Duodenal mucosa (tissue), 2 donors: ENCODE measurements around the gene PSMA2.
"Not testable (repeated sequence)": the region's sequence is repeated elsewhere in the genome, so short reads cannot be mapped to it uniquely, and the experiment has no call there.

Source experiments
- H3K27ac ChIP-seq: one replicate; pipeline ENCODE4 v1.7.0; 2013; ENCODE audit warnings: low read depth, low read length
- H3K27me3 ChIP-seq, 2 donors: one replicate each; pipeline ENCODE4 v1.7.0; 2013; ENCODE audit warnings: low read length in 2 of 2, control low read depth in 1 of 2; ENCODE audit not compliant: insufficient read depth in 2 of 2, control insufficient read depth in 1 of 2
- H3K36me3 ChIP-seq, 2 donors: one replicate each; pipeline ENCODE4 v1.7.0; 2013; ENCODE audit warnings: low read length in 2 of 2, control low read depth in 1 of 2; ENCODE audit not compliant: insufficient read depth in 2 of 2, control insufficient read depth in 1 of 2
- H3K4me1 ChIP-seq, 2 donors: one replicate each; pipeline ENCODE4 v1.7.0; 2013; ENCODE audit warnings: low read length in 2 of 2, control low read depth in 1 of 2; ENCODE audit not compliant: insufficient read depth in 2 of 2, control insufficient read depth in 1 of 2
- H3K4me3 ChIP-seq, 2 donors: one replicate each; pipeline ENCODE4 v1.7.0; 2013; ENCODE audit warnings: low read length in 2 of 2, low read depth in 1 of 2
- H3K9ac ChIP-seq, 2 donors: one replicate each; pipeline ENCODE4 v1.7.0; 2013; ENCODE audit warnings: low read length in 2 of 2, low read depth in 1 of 2
- H3K9me3 ChIP-seq, 2 donors: one replicate each; pipeline ENCODE4 v1.7.0; 2013; ENCODE audit warnings: low read length in 2 of 2, control low read depth in 1 of 2; ENCODE audit not compliant: control insufficient read depth in 1 of 2

The PSMA2 gene

GRCh38 chr7:42910306-42910705, 21.7 kb downstream of the PSMA2 start:
- Histone ChIP-seq H3K36me3 (peaks cover 0 to 3% of the 10 kb centered on the region in 2 donors), H3K9ac (no peak overlapping the region), H3K4me3 (peak overlapping the region in 1 of 2 donors; percentile 84), H3K4me1 (peaks cover 29 to 36% of the 10 kb centered on the region in 2 donors), H3K9me3 (no peaks in the 10 kb centered on the region), H3K27ac (no peak overlapping the region), H3K27me3 (no peaks in the 10 kb centered on the region)

GRCh38 chr7:42907316-42907715, 24.7 kb downstream of the PSMA2 start:
- Histone ChIP-seq H3K36me3 (no peaks in the 10 kb centered on the region), H3K9me3 (no peaks in the 10 kb centered on the region)

GRCh38 chr7:42906181-42906580, 25.8 kb downstream of the PSMA2 start:
- no peak overlapping the region for H3K27ac ChIP-seq
- no peaks in the 10 kb centered on the region for H3K27me3 ChIP-seq
- H3K9me3 ChIP-seq, result no peaks in the 10 kb centered on the region
- H3K4me1 ChIP-seq, result peaks cover 24 to 30% of the 10 kb centered on the region in 2 donors
- H3K9ac ChIP-seq, result no peak overlapping the region
- no peak overlapping the region for H3K4me3 ChIP-seq
- no peaks in the 10 kb centered on the region for H3K36me3 ChIP-seq

More at GRCh38 chr7:42907316-42907715, 24.7 kb downstream of the PSMA2 start:
- Histone ChIP-seq H3K4me3 (no peak overlapping the region), H3K27ac (no peak overlapping the region), H3K27me3 (no peaks in the 10 kb centered on the region), H3K4me1 (peaks cover 29 to 32% of the 10 kb centered on the region in 2 donors), H3K9ac (no peak overlapping the region)

- Histone ChIP-seq H3K9me3 (no peaks in the 10 kb centered on the region), H3K27me3 (no peaks in the 10 kb centered on the region), H3K9ac (no peak overlapping the region), H3K4me1 (peaks cover 0 to 2% of the 10 kb centered on the region in 2 donors), H3K27ac (no peak overlapping the region), H3K36me3 (no peaks in the 10 kb centered on the region), H3K4me3 (no peak overlapping the region)
These were observed 29.6 kb downstream of the PSMA2 start for GRCh38 chr7:42902331-42902730.

- Histone ChIP-seq H3K27me3 (no peaks in the 10 kb centered on the region), H3K36me3 (no peaks in the 10 kb centered on the region), H3K9me3 (no peaks in the 10 kb centered on the region), H3K9ac (no peak overlapping the region), H3K4me1 (no peaks in the 10 kb centered on the region), H3K4me3 (no peak overlapping the region), H3K27ac (no peak overlapping the region)
These were observed 31.1 kb downstream of the PSMA2 start for GRCh38 chr7:42900842-42901241.

DNA sequence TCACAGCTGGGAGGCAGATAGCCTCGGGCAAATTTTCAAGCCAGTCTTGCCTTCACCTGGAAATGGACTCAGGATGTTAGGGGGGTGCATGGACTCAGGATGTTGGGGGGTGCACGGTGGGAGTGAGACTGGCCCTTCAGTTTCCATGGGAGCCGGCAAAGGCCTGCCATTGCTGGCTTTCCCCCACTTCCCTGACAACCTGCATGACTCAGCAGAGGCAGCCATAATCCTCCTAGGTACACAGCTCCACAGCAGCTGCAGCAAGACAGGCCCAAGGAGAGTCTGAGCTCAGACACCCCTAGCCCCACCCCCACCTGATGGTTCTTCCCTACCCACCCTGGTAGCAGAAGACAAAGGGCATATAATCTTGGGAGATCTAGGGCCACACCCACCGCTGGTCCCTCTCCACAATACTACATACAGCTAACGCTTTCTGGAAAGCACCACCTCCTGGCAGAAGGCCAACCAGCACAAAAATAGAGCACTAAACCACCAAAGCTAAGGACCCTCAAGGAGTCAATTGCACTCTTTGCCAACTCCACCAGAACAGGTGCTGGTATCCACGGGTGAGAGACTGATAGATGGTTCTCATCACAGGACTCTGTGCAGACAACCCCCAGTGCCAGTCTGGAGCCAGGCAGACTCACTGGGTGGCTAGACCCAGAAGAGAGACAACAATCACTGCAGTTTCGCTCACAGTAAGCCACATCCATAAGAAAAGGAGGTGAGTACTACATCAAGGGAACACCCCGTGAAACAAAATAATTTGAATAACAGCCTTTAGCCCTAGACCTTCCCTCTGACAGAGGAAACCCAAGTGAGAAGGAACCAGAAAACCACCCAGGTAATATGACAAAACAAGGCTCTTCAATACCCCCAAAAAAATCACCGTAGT, 38.4 kb downstream of the PSMA2 start:
- Histone ChIP-seq H3K9ac (no peak overlapping the region), H3K9me3 (no peaks in the 10 kb centered on the region), H3K4me1 (peaks cover 0 to 8% of the 10 kb centered on the region in 2 donors), H3K4me3 (no peak overlapping the region), H3K27ac (no peak overlapping the region), H3K36me3 (no peaks in the 10 kb centered on the region), H3K27me3 (no peaks in the 10 kb centered on the region)

GRCh38 chr7:42886893-42887505, 45.0 kb downstream of the PSMA2 start:
- H3K36me3 ChIP-seq, result no peaks in the 10 kb centered on the region
- H3K27ac ChIP-seq, result no peak overlapping the region
- peaks cover 4 to 19% of the 10 kb centered on the region in 2 donors for H3K4me1 ChIP-seq
- no peak overlapping the region for H3K4me3 ChIP-seq
- H3K27me3 ChIP-seq, result no peaks in the 10 kb centered on the region
- no peak overlapping the region for H3K9ac ChIP-seq
- H3K9me3 ChIP-seq, result no peaks in the 10 kb centered on the region

DNA sequence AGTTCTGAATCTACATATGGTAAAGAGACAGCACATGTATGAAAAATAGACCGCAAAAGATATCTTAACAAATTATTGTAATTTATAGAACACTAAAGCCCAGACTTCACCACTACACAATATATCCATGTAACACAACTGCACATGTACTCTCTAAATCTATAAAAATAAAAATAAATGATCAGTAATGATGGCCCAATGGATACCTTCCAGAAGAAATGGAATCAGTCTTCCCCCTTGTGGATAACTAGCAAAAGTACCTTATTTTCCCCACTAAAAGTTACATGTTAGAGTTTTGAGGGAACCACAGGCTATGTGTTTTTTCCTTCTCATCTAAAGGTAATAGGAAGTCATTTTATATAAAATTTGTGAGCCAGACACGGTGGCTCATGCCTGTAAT, 45.8 kb downstream of the PSMA2 start:
- H3K9me3 ChIP-seq, result no peaks in the 10 kb centered on the region
- H3K27me3 ChIP-seq, result no peaks in the 10 kb centered on the region

DNA sequence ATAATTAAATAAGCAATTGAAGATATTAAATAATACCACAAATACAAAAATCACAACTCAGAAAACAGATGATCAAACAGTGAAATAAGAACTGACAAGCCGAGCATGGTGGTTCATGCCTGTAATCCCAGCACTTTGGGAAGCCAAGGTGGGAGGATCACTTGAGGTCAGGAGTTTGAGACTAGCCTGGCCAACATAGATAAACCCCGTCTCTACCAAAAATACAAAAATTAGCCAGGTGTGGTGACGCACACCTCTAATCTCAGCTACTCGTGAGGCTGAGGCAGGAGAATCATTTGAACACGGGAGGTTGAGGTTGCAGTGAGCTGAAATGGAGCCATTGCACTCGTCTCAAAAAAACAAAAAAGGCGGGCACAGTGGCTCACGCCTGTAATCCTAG, 46.8 kb downstream of the PSMA2 start:
- not testable (repeated sequence) for H3K27ac ChIP-seq, H3K9ac ChIP-seq, H3K9me3 ChIP-seq, H3K4me3 ChIP-seq, H3K27me3 ChIP-seq, H3K36me3 ChIP-seq
- peaks cover 4 to 19% of the 10 kb centered on the region in 2 donors for H3K4me1 ChIP-seq

More for the DNA sequence above, 45.8 kb downstream of the PSMA2 start:
- peaks cover 4 to 19% of the 10 kb centered on the region in 2 donors for H3K4me1 ChIP-seq
- H3K4me3 ChIP-seq, result no peak overlapping the region
- no peaks in the 10 kb centered on the region for H3K36me3 ChIP-seq
- H3K27ac ChIP-seq, result no peak overlapping the region
- H3K9ac ChIP-seq, result no peak overlapping the region

DNA sequence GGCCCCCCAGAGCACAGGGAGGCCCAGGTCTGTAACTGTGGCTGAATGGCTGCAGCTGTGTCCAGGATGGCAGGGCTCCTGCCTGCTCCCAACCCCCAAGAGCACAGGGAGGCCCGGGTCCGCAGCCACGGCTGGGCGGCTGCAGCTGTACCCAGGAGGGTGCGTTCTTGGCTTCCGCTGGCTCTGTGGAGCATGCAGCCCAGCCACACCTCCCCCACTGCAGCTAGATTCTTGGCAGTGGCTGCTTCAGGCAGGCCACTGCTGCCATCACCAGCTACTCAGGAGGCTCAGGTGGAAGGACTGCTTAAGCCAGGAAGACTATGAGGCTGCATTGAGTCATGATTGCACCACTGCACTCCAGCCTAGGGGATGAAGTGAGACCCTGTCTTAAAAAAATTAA, 48.0 kb downstream of the PSMA2 start:
- Histone ChIP-seq H3K36me3 (no peaks in the 10 kb centered on the region), H3K4me3 (no peak overlapping the region), H3K4me1 (peaks cover 4 to 15% of the 10 kb centered on the region in 2 donors), H3K27me3 (no peaks in the 10 kb centered on the region), H3K27ac (no peak overlapping the region), H3K9me3 (no peaks in the 10 kb centered on the region), H3K9ac (no peak overlapping the region)
